Neural progenitor cell (in vitro differentiated cells): ENCODE measurements around the gene UGT1A10. TPM values are rescaled to one million over a fixed set of nuclear protein-coding genes. Genes with fewer than 3 reads are reported as not detected.

ENCODE experiments used
- DNase-seq: peaks from one replicate; pipeline ENCODE4 v3.0.0-alpha.2; 2016; ENCODE audit warnings: low spot score
- H2AFZ ChIP-seq: fragments of 200-600 bp; sonication (generic); replicated peaks from 2 replicates; pipeline ENCODE4 v1.6.1; 2016; ENCODE audit warnings: antibody characterized with exemption
- H3F3A ChIP-seq: fragments of 200-600 bp; sonication (generic); 2 replicates; pipeline ENCODE4 v1.6.1; 2016; ENCODE audit warnings: antibody characterized with exemption, low read depth
- H3K27ac ChIP-seq: fragments of 200-600 bp; sonication (generic); 2 replicates; pipeline ENCODE4 v1.5.1; 2016; ENCODE audit warnings: mild to moderate bottlenecking
- H3K27me3 ChIP-seq: fragments of 200-600 bp; sonication (generic); 2 replicates; pipeline ENCODE4 v1.6.1; 2016; ENCODE audit warnings: mild to moderate bottlenecking, moderate library complexity
- H3K36me3 ChIP-seq: fragments of 200-600 bp; sonication (generic); 2 replicates; pipeline ENCODE4 v1.5.1; 2016
- H3K4me1 ChIP-seq: fragments of 200-600 bp; sonication (generic); 2 replicates; pipeline ENCODE4 v1.6.1; 2016; ENCODE audit warnings: mixed run types
- H3K4me2 ChIP-seq: fragments of 200-600 bp; sonication (generic); 2 replicates; pipeline ENCODE4 v1.6.1; 2016
- H3K4me3 ChIP-seq: fragments of 200-600 bp; sonication (generic); 2 replicates; pipeline ENCODE4 v1.5.1; 2016
- H3K79me2 ChIP-seq: fragments of 200-600 bp; sonication (generic); 2 replicates; pipeline ENCODE4 v1.6.1; 2016; ENCODE audit warnings: low read depth
- H3K9ac ChIP-seq: fragments of 200-600 bp; sonication (generic); 2 replicates; pipeline ENCODE4 v1.6.1; 2016
- H3K9me3 ChIP-seq: fragments of 200-600 bp; sonication (generic); 2 replicates; pipeline ENCODE4 v1.5.1; 2016; ENCODE audit warnings: low read depth
- H4K20me1 ChIP-seq: fragments of 200-600 bp; sonication (generic); 2 replicates; pipeline ENCODE4 v1.6.1; 2016; ENCODE audit warnings: low read depth
- H3K27ac Mint-ChIP-seq: 3 replicates; pipeline ENCODE4 v1.8.0; 2021; ENCODE audit warnings: mixed read lengths
- H3K27me3 Mint-ChIP-seq: 2 replicates; pipeline ENCODE4 v1.8.0; 2022; ENCODE audit warnings: low read depth, mild to moderate bottlenecking, inconsistent platforms, moderate library complexity, mixed read lengths; ENCODE audit not compliant: insufficient read depth
- H3K36me3 Mint-ChIP-seq: 3 replicates; pipeline ENCODE4 v1.8.0; 2021; ENCODE audit warnings: mixed read lengths
- H3K4me1 Mint-ChIP-seq: 3 replicates; pipeline ENCODE4 v1.8.0; 2021; ENCODE audit warnings: mixed read lengths
- H3K4me3 Mint-ChIP-seq: 3 replicates; pipeline ENCODE4 v1.8.0; 2021; ENCODE audit warnings: mild to moderate bottlenecking, moderate library complexity, mixed read lengths
- H3K9me3 Mint-ChIP-seq: 3 replicates; pipeline ENCODE4 v1.8.0; 2020; ENCODE audit warnings: mixed read lengths
- EZH2 ChIP-seq: fragments of 200-600 bp; sonication (generic); IDR thresholded peaks from 2 replicates; pipeline ENCODE4 v1.6.1; 2017; ENCODE audit warnings: antibody characterized with exemption, mild to moderate bottlenecking, moderate library complexity
- EZH2phosphoT487 ChIP-seq: fragments of 200-600 bp; sonication (generic); IDR thresholded peaks from 2 replicates; pipeline ENCODE4 v1.6.1; 2017; ENCODE audit warnings: antibody characterized with exemption
- total RNA-seq: library from RNA; depleted of rRNA; stranded (reverse); fragments of >200 nt; gene quantifications from 2 replicates; pipeline ENCODE4 v1.2.3, GENCODE V29; 2015; ENCODE audit warnings: low replicate concordance
- TF ChIP-seq, protein P1 (sequence below): fragments of 200-600 bp; sonication (generic); IDR thresholded peaks from 2 replicates; pipeline ENCODE4 v1.5.1; 2017; ENCODE audit warnings: antibody characterized with exemption, mild to moderate bottlenecking

UGT1A10 gene
- total RNA-seq, 1 donor from 2014 or later, result not detected

GRCh38 chr2:233796254-233796653 lies 160.0 kb downstream of the UGT1A10 start:
- Mint-ChIP-seq H3K4me3 (no peak overlapping the region), H3K27ac (no peak overlapping the region), H3K9me3 (peaks cover 7% of the 10 kb centered on the region), H3K27me3 (peaks cover 10% of the 10 kb centered on the region), H3K36me3 (no peaks in the 10 kb centered on the region), H3K4me1 (peaks cover 2% of the 10 kb centered on the region)
- no peaks in the 10 kb centered on the region for H3K36me3 ChIP-seq
- H3K9ac ChIP-seq, result no peak overlapping the region
- H3K27me3 ChIP-seq, result no peaks in the 10 kb centered on the region
- no peaks in the 10 kb centered on the region for H3F3A ChIP-seq
- no peaks in the 10 kb centered on the region for H3K4me1 ChIP-seq
- H3K4me2 ChIP-seq, result no peak overlapping the region
- H2AFZ ChIP-seq, result no peak overlapping the region
- no peak overlapping the region for H3K4me3 ChIP-seq
- no peaks in the 10 kb centered on the region for H3K79me2 ChIP-seq
- H3K9me3 ChIP-seq, result no peaks in the 10 kb centered on the region
- TF ChIP-seq, protein P1, sequence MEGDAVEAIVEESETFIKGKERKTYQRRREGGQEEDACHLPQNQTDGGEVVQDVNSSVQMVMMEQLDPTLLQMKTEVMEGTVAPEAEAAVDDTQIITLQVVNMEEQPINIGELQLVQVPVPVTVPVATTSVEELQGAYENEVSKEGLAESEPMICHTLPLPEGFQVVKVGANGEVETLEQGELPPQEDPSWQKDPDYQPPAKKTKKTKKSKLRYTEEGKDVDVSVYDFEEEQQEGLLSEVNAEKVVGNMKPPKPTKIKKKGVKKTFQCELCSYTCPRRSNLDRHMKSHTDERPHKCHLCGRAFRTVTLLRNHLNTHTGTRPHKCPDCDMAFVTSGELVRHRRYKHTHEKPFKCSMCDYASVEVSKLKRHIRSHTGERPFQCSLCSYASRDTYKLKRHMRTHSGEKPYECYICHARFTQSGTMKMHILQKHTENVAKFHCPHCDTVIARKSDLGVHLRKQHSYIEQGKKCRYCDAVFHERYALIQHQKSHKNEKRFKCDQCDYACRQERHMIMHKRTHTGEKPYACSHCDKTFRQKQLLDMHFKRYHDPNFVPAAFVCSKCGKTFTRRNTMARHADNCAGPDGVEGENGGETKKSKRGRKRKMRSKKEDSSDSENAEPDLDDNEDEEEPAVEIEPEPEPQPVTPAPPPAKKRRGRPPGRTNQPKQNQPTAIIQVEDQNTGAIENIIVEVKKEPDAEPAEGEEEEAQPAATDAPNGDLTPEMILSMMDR, result no peak
- no peak overlapping the region for H3K27ac ChIP-seq
- no peak for DNase-seq
- no peaks in the 10 kb centered on the region for H4K20me1 ChIP-seq

DNA sequence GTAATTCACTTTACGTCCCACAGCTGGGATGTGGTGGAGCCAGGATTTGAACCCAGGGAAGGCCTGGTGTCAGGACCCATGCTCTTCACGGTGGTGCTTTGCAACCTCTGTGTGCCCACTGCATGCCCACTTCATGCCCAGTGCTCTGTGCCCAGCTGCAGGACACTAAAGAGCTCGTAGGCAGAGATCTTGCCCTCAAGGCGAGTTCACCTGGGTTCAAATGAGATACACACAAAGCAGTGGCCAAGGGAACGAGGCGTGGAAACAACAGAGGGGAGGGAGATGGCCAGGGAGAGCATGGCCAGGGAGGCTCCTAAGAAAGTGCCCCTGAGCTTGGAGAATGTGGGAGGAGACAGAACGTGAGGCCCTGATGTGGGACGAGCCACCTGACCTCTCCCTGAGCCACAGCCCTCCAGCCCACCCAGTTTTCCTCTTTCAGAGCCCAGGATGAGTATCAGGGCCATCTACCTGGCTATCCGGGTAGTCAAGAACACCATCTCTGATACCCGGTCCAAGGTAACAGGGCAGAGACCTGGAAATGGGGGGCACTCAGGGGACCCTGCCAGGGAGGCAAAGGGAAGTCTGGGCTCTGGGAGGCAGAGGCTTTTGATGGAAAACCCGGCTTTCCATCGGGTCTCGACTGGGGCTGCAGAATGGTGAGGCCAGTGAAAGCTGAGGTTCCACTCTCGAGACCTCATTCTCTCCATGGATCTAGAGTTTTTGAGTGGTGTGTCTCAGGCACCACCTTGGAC lies 162.3 kb downstream of the UGT1A10 start:
- no peak overlapping the region for H3K4me3 ChIP-seq
- Mint-ChIP-seq H3K27ac (no peak overlapping the region), H3K4me1 (peaks cover 1% of the 10 kb centered on the region), H3K36me3 (no peaks in the 10 kb centered on the region), H3K4me3 (no peak overlapping the region), H3K27me3 (peaks cover 2% of the 10 kb centered on the region), H3K9me3 (peaks cover 14% of the 10 kb centered on the region)
- H2AFZ ChIP-seq, result no peak overlapping the region
- no peak for DNase-seq
- no peaks in the 10 kb centered on the region for H3K27me3 ChIP-seq
- H3K79me2 ChIP-seq, result no peaks in the 10 kb centered on the region
- no peaks in the 10 kb centered on the region for H3K4me1 ChIP-seq
- H4K20me1 ChIP-seq, result no peaks in the 10 kb centered on the region
- H3K9ac ChIP-seq, result no peak overlapping the region
- no peaks in the 10 kb centered on the region for H3K36me3 ChIP-seq
- TF ChIP-seq EZH2phosphoT487, result no peak
- TF ChIP-seq, protein P1, result no peak
- no peak for TF ChIP-seq EZH2
- no peak overlapping the region for H3K27ac ChIP-seq
- H3F3A ChIP-seq, result no peaks in the 10 kb centered on the region
- no peaks in the 10 kb centered on the region for H3K9me3 ChIP-seq
- H3K4me2 ChIP-seq, result no peak overlapping the region

- Histone ChIP-seq H3K4me2 (no peak overlapping the region), H3K9me3 (no peaks in the 10 kb centered on the region), H3K4me3 (no peak overlapping the region), H3F3A (no peaks in the 10 kb centered on the region), H4K20me1 (no peaks in the 10 kb centered on the region), H3K27ac (no peak overlapping the region), H2AFZ (no peak overlapping the region), H3K4me1 (no peaks in the 10 kb centered on the region), H3K9ac (no peak overlapping the region), H3K27me3 (no peaks in the 10 kb centered on the region), H3K79me2 (no peaks in the 10 kb centered on the region), H3K36me3 (no peaks in the 10 kb centered on the region)
- no peaks in the 10 kb centered on the region for H3K36me3 Mint-ChIP-seq
- H3K27me3 Mint-ChIP-seq, result peaks cover 3% of the 10 kb centered on the region
- no peak overlapping the region for H3K27ac Mint-ChIP-seq
- no peaks in the 10 kb centered on the region for H3K4me1 Mint-ChIP-seq
- H3K9me3 Mint-ChIP-seq, result peaks cover 14% of the 10 kb centered on the region
- DNase-seq, result no peak
- H3K4me3 Mint-ChIP-seq, result no peak overlapping the region
- TF ChIP-seq, protein P1, result no peak
- TF ChIP-seq EZH2phosphoT487 (no peak), EZH2 (no peak)
Observed at GRCh38 chr2:233799087-233799665, 162.9 kb downstream of the UGT1A10 start.
